GM13976 (cell line): ENCODE measurements around the gene IFI30.

Experiments used
- DNase-seq: peaks from one replicate; pipeline ENCODE4 v3.0.0; 2012; ENCODE audit warnings: low spot score
- in situ Hi-C: fragments of 300-500 bp; cut with MboI; formaldehyde crosslinking; loops from one replicate; pipeline ENCODE4 v1.12.0; 2022; ENCODE audit warnings: low sequenced_read_pairs, mixed read lengths, inconsistent platforms; ENCODE audit not compliant: unreplicated experiment
- TF ChIP-seq, protein P1 (sequence below): IDR thresholded peaks from 2 replicates; pipeline ENCODE4 v1.5.1; 2012; ENCODE audit warnings: borderline replicate concordance, mild to moderate bottlenecking; ENCODE audit not compliant: insufficient read depth; ENCODE audit errors: extremely low read depth, missing control alignments, control extremely low read depth

Gene IFI30

GRCh38 chr19:18143902-18144301 is 29.7 kb upstream of the IFI30 start:
- DNase-seq = no peak
- in situ Hi-C loops = no loop called here
- TF ChIP-seq, protein P1, sequence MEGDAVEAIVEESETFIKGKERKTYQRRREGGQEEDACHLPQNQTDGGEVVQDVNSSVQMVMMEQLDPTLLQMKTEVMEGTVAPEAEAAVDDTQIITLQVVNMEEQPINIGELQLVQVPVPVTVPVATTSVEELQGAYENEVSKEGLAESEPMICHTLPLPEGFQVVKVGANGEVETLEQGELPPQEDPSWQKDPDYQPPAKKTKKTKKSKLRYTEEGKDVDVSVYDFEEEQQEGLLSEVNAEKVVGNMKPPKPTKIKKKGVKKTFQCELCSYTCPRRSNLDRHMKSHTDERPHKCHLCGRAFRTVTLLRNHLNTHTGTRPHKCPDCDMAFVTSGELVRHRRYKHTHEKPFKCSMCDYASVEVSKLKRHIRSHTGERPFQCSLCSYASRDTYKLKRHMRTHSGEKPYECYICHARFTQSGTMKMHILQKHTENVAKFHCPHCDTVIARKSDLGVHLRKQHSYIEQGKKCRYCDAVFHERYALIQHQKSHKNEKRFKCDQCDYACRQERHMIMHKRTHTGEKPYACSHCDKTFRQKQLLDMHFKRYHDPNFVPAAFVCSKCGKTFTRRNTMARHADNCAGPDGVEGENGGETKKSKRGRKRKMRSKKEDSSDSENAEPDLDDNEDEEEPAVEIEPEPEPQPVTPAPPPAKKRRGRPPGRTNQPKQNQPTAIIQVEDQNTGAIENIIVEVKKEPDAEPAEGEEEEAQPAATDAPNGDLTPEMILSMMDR = no peak

- DNase-seq = no peak
- TF ChIP-seq, protein P1 = no peak
- in situ Hi-C loops = no loop called here
These were observed 29.3 kb upstream of the IFI30 start for GRCh38 chr19:18144361-18144760.

GRCh38 chr19:18144906-18145305 is 28.7 kb upstream of the IFI30 start:
- in situ Hi-C loops = no loop called here
- no peak for DNase-seq
- TF ChIP-seq, protein P1 = no peak

GRCh38 chr19:18145391-18145999 is 28.1 kb upstream of the IFI30 start:
- no peak for DNase-seq
- TF ChIP-seq, protein P1 = no peak
- in situ Hi-C loops = no loop called here

GRCh38 chr19:18147396-18147795 is 26.2 kb upstream of the IFI30 start:
- DNase-seq = no peak
- TF ChIP-seq, protein P1 = no peak
- in situ Hi-C loops = no loop called here

DNA sequence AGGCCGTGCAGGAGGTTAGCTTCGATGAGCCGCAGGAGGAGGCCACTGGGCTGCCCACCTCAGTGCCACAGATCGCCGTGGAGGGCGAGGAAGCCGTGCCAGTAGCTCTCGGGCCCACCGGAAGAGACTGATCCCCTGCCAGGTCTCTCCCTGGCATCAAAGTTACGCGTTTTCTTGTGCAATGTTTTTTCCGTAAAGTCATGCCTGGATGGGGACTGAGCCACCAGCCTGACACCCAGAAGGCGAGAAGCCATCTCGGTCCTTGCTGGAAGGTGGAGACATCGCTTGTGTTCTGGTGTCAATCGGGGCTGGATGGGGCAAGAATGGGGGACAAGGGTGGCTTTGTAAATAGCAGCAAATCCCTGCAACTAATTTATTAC is 24.0 kb upstream of the IFI30 start:
- TF ChIP-seq, protein P1 = no peak
- DNase-seq = no peak
- in situ Hi-C loops = no loop called here
